ENCODE measurements around the gene LSM3.
"Not testable (repeated sequence)": the region's sequence is repeated elsewhere in the genome, so short reads cannot be mapped to it uniquely, and the experiment has no call there.

Gene LSM3

DNA sequence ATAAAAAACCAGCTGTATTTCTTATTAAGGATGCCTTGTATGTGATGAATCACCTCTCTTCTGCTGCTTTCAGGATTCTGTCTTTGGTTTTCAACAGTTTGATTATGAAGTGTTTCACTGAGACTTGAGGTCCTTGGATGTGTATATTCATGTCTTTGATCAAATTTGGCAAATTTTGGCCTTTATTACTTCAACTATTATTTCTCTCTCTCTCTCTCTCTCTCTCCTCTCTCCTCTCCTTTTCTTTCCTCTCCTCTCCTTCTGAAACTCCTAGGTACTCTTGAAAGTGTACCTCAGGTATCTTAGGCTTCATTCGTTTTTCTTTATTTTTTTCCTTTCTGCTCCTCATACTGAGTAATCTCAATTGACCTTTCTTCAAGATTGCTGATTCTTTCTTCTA, 43.3 kb downstream of the LSM3 start:
- no peak for DNase-seq (ENCODE audit: low read depth, low spot score)

DNA sequence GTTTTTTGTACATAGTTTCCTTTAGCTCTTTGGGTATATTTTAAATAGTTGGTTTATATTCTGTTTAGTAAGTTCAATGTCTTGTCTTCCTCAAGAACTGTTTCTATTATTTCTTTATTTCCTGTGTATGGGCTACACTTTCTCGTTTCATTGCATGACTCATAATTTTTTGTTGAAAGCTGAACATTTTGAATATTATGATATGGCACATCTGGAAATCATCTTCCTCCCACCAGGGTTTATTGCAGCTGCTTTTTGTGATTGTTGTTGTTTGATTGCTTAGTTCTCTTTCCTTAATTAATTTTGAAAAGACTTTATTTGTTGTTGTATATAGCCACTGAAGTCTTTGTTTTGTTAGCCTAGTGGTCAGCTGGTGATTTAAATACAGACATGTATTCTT, 43.8 kb downstream of the LSM3 start:
- DNase-seq (ENCODE audit: low read depth, low spot score) = no peak

GRCh38 chr3:14222900-14223594, 44.4 kb downstream of the LSM3 start:
- no peak for DNase-seq (ENCODE audit: low read depth, low spot score)

DNA sequence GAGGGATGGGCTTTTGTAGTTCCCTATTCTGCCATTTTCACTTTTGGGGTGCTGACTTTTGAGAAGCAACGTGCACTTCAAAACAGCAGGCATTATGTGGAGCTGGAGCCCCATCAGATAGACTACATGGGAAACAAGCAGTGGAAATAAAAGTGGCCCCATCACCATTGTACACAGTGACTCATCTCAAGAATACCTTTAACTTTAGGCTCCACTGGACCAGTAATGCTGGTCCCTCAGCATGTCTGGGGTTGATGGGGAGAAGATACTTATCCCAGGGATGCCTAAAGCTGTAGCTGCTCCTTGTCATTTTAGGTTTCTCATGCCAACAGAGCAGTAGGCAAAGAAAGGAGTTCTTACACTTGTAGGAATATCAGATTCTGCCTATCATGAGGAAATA, 45.0 kb downstream of the LSM3 start:
- no peak for DNase-seq (ENCODE audit: low read depth, low spot score)

DNA sequence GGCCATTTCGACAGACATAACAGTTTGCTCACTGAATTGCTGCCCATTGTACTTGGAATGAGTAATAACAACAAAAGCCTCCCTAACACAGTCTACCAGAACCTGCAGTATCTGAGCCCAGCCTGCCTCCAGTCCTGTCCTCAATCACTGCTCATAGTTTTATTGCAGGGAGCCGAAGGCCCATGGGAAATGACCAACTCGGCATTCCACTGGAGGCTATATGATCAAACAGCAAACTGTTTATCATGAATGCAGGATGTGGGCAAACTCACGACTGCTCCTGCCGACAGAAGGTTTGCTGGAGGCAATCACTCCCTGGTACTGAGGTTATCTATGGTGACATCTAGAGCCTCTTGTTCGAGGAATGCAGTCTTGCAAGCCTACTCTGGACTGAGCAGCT, 46.3 kb downstream of the LSM3 start:
- DNase-seq (ENCODE audit: low read depth, low spot score) = peak; percentile 87

DNA sequence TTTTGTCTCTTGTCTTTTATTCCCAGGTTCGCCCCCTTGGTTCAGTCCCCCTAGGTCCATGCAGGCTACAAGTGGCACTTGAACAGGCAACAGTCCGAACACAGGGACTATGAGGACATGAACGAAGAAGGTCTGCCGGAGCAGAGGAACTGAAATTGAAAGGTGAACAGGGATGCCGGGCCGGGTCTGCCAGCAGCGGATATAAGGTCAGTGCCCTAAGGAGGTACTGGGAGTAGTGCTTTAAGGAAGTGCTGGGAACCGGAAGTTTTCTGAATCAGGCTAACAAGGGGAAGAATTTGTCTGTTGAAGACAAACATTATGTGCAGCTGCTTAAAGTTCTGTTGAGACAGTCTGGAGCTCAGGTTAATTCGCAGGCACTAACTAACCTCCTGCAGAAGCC, 46.8 kb downstream of the LSM3 start:
- peak; percentile 58 for DNase-seq (ENCODE audit: low read depth, low spot score)

GRCh38 chr3:14226351-14226750, 47.7 kb downstream of the LSM3 start:
- not testable (repeated sequence) for DNase-seq (ENCODE audit: low read depth, low spot score)

DNA sequence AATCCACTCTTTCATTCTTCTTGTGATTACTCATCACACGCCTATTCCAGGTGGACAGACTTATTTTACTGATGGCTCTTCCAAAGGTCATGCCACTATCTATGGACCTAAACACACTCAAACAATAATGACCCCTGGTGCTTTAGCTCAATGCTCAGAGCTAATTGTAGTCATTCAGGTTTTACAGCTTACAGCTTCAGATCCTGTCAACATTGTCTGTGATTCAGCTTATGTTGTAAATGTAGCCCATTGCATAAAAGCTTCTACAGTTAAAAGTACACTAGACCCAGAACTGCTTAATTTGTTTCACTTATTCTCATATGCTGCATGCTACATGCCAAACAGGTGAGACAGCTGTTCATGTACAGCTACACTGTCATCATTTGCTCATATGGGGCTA, 49.2 kb downstream of the LSM3 start:
- DNase-seq (ENCODE audit: low read depth, low spot score) = no peak

- no peak for DNase-seq (ENCODE audit: low read depth, low spot score)
Measured at GRCh38 chr3:14228681-14229470, 50.3 kb downstream of the LSM3 start.

DNA sequence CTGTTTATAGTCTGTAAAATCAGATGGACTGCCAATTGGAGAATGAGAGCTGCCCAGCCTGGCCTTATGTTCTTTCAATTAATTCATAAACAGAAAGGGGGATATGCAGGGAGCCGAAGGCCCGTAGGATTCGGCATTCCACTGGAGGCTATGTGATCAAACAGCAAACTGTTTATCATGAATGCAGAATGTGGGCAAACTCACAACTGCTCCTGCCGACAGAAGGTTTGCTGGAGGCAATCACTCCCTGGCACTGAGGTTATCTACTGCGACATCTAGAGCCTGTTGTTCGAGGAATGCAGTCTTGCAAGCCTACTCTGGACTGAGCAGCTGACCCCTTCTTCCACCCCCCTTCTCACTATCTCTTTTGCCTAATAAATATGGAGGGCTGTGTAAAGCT, 51.1 kb downstream of the LSM3 start:
- peak; percentile 75 for DNase-seq (ENCODE audit: low read depth, low spot score)

GRCh38 chr3:14230729-14231128, 52.1 kb downstream of the LSM3 start:
- no peak for DNase-seq (ENCODE audit: low read depth, low spot score)

DNA sequence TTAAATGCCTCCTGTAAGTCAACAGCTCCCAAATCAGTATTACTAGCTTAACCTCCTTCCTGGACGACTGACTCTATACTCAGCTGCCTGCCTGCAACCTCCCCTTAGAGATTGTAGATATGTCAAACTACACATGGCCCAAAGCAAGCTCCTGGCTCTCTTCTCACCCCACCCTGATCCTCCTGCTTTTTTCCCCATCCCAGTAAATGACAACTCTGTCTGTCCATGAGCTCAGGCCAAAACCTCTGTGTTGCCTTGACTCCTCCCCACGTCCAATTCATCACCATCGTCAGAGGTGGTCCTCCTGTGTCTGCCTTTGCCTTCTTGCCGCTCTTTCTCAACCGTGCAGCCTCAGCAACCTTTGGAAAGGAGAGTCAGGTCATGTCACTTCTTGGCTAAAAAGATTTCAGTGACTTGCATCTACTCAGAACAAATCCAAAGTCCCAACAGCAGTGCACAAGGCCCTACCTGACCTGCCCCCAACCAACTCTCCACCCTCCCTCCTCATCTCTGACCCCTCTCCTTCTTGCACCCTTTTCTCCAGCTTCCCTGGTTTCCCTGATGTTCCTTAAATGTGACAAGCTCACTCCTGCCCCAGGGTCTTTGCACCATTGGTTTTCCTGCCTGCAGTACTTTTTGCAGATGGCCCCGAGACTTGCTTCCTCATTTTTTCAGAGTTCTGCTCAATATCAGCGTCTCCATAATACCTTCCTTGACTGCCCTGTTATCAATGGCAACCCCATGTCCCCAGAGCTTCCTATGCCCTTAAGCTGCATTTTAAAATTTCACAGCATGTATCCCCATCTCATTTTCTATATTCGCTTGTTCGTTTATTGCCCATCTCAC, 52.8 kb downstream of the LSM3 start:
- DNase-seq (ENCODE audit: low read depth, low spot score) = no peak

DNA sequence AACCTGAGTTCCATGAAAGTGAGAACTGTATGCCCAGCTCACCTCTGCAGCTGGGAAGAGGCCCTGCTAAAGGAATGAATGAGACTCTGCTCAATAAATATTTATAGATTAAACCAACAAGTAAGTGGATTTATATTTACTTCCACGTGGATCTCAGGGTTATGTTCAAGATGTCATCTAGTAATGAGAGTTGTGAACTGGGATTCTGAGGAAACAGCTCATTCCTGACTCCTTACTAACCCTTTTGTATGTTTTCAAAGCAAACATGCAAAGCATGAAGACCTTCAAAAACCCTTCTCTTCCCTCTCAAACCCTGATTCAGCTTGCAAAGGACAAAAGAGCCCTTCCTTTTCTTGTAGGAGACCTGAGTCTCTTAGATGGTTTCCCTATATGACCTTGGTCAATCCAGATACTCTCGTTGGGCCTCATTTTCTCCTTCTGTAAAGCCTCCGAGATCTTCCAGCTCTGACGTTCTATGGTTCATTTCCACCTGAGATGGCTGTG, 53.4 kb downstream of the LSM3 start:
- no peak for DNase-seq (ENCODE audit: low read depth, low spot score)

DNA sequence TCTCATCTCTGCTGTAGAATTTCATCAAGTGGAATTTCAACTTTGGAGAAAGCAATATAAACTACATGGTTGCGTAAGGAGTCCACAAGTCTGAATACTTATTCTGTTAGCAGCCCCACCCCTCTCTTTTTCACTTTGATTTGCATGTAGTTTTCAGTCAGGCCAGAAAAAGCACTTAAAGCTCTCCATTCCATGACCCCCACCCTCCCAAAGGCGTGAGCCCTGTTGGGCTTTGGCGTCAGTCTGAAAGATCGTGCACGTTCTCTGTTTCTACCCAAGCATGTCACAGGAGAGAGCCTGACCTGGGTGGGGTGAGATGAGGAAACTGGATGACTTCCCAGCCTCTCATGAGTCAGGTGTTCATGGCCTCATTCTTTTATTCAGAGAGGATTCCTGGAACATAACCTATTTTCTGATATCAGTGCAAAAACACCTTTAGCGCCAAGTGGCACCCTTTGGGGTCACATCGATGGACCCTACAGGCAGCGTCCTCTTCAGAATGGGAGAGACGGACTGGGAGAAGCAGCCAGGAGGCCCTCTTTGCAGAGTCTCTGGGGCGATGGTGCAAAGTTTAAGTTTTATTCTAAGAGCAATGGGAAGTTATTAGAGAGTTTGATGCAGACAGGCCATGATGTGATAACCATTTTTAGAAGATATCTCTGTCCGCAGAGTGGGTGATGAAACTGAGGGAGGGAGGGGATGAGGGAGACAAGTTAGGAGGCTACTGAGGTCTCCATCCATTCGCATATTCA, 55.8 kb downstream of the LSM3 start:
- no peak for DNase-seq (ENCODE audit: low read depth, low spot score)

DNA sequence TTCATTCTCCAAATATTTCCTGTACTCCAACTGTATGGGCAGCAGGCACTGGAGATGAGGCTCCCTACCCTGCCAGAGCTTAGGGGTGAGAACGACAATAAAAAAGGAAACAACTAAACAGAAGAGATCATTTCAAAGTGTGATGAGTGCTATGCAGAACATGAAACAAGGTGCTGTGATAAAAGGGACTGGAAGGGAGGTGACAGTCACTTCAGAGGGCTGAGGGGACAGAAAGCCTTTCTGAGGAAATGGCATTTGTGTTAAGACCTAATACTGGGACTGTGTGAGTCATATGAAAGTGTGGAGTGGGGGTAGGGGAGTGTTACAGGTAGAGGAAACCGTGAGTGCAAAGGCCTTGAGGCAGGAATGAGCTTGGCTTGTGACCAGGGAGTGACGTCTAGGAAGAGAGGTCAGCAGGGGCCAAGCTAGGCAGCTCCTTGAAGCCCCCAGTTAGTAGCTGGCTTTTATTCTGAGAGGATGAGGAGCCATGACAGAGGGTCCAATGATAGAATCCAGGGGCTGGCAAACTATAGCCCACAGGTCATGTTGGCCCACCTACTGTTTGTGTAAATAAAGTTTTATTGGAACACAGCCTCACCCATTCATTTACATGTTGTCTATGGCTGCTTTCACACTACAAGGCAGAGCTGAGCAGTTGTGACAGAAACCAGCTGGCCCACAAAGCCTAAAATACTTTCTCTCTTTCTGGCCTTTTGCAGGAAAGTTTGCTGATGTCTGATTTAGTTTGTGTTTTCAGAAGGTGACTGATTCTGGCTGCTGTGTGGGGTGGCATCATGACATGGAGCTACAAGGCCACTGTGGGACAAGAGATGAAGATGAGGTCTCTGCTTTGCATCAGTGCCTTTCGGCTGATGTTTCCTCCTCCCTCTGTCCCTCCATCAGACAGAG, 56.6 kb downstream of the LSM3 start:
- no peak for DNase-seq (ENCODE audit: low read depth, low spot score)

- DNase-seq (ENCODE audit: low read depth, low spot score) = no peak
Measured at GRCh38 chr3:14235912-14236295, 57.3 kb downstream of the LSM3 start.

GRCh38 chr3:14236902-14237301, 58.3 kb downstream of the LSM3 start:
- no peak for DNase-seq (ENCODE audit: low read depth, low spot score)

DNA sequence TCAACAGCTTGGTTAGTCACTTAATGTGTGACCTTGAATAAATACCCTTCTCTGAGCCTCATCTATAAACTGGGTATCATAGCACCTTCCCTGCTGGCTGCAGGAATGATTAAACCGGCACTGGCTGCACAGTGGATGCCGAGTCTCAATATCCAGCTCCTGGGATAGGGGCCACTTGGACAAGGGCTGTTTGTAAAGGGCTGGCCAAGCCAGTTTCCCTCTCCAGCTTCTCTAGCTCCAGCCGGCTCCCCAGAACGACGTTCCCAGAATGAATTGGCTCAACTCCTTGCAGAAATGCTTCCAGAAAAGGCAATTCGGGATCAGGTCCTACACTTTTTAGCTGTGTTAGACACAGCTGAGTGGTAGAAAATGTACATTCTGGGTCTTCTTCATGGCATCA, 58.8 kb downstream of the LSM3 start:
- no peak for DNase-seq (ENCODE audit: low read depth, low spot score)

GRCh38 chr3:14238356-14238755, 59.7 kb downstream of the LSM3 start:
- no peak for DNase-seq (ENCODE audit: low read depth, low spot score)

GRCh38 chr3:14238930-14239329, 60.3 kb downstream of the LSM3 start:
- no peak for DNase-seq (ENCODE audit: low read depth, low spot score)

All from ELF-1 (cell line).